GM19397 (cell line): ENCODE results near the gene TADA1.

Source experiments
- ATAC-seq: cut with Tn5 transposase; IDR thresholded peaks from one replicate; pipeline ENCODE4 v1.9.1; 2021; ENCODE audit warnings: mild to moderate bottlenecking, moderate library complexity; ENCODE audit not compliant: unreplicated experiment

TADA1 gene

GRCh38 chr1:166875734-166876539, at the start of gene TADA1:
Gene TADA1, minus strand, starts transcription at chr1:166876264. Its CDS starts 31 bp downstream, at chr1:166876233.
- peak; percentile 89 for ATAC-seq

GRCh38 chr1:166924823-166925541, 48.9 kb upstream of the TADA1 start:
- peak; percentile 76 for ATAC-seq

GRCh38 chr1:166920561-166921475, 44.8 kb upstream of the TADA1 start:
- peak; percentile 41 for ATAC-seq

- ATAC-seq: no peak
These were observed 42.9 kb upstream of the TADA1 start for GRCh38 chr1:166918956-166919316.

GRCh38 chr1:166918088-166918955, 42.3 kb upstream of the TADA1 start:
- ATAC-seq: no peak

GRCh38 chr1:166915941-166916340, 39.9 kb upstream of the TADA1 start:
- ATAC-seq: no peak

- no peak for ATAC-seq
These were observed 39.0 kb upstream of the TADA1 start for GRCh38 chr1:166915042-166915441.

- ATAC-seq: no peak
These were observed 38.0 kb upstream of the TADA1 start for GRCh38 chr1:166914111-166914510.

GRCh38 chr1:166911624-166912023, 35.6 kb upstream of the TADA1 start:
- no peak for ATAC-seq

GRCh38 chr1:166910396-166910994, 34.4 kb upstream of the TADA1 start:
- no peak for ATAC-seq

- ATAC-seq: no peak
These were observed 32.9 kb upstream of the TADA1 start for GRCh38 chr1:166908942-166909341.

- no peak for ATAC-seq
These were observed 31.7 kb upstream of the TADA1 start for GRCh38 chr1:166907763-166908162.

GRCh38 chr1:166907051-166907450, 31.0 kb upstream of the TADA1 start:
- ATAC-seq: no peak

GRCh38 chr1:166906647-166907046, 30.6 kb upstream of the TADA1 start:
- ATAC-seq: no peak

GRCh38 chr1:166905900-166906299, 29.8 kb upstream of the TADA1 start:
- ATAC-seq: no peak

GRCh38 chr1:166905136-166905535, 29.1 kb upstream of the TADA1 start:
- ATAC-seq: no peak

- no peak for ATAC-seq
These were observed 27.2 kb upstream of the TADA1 start for GRCh38 chr1:166903232-166903631.

- no peak for ATAC-seq
These were observed 26.2 kb upstream of the TADA1 start for GRCh38 chr1:166902279-166902678.

GRCh38 chr1:166900987-166901386, 24.9 kb upstream of the TADA1 start:
- ATAC-seq: no peak

- ATAC-seq: no peak
These were observed 23.7 kb upstream of the TADA1 start for GRCh38 chr1:166899769-166900168.
